B cell (primary cell): Measurements from ENCODE around the gene RMI2.

Experiments
- CTCF ChIP-seq: fragments of 200-600 bp; IDR thresholded peaks from one replicate; pipeline ENCODE4 v1.8.0; 2022; ENCODE audit warnings: antibody characterized with exemption, mild to moderate bottlenecking
- EZH2 ChIP-seq: IDR thresholded peaks from 2 replicates; pipeline ENCODE4 v1.6.1; 2012; ENCODE audit warnings: borderline replicate concordance, low read depth, mild to moderate bottlenecking, moderate library complexity, low read length; ENCODE audit not compliant: insufficient read depth, poor library complexity, severe bottlenecking

- TF ChIP-seq CTCF = no peak
- no peak for TF ChIP-seq EZH2
Measured at GRCh38 chr16:11329891-11330290, 15.4 kb upstream of the RMI2 start.
